Measurements from ENCODE around the gene KRTAP29-1.

KRTAP29-1 gene

DNA sequence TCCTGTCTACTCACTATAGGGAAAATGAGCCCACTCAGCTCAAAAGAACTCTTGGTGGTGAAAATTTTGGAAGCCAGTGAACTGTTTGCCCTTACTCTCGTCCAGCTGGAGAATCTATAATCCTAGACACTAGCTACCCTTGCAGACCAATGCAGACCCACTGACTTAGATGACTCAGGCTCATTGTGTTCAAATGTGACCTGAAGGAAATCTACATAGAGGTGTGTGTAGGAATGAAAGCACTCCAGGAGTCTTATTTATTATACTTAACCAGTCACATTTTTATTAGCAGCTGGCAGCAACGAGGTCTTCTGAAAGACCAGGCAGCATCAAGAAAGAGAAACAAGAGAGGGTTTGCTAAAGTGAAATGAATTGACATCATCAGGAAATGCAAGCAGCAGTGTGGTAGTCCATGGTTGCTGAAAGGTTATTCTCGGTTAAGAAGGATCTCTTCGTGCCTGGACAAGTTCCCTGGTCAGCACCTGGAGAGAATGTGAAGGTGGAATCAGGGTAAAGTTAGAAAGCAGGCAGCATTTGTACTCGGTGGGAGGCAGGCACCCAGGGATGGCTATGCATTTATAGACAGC lies 1.4 kb downstream of the KRTAP29-1 start:
- ATAC-seq, result no peak
- no peak for TF ChIP-seq ZNF70 (CRISPR knock-in tag; IDR thresholded peaks at IDR 0.05)
- TF ChIP-seq, protein P1, sequence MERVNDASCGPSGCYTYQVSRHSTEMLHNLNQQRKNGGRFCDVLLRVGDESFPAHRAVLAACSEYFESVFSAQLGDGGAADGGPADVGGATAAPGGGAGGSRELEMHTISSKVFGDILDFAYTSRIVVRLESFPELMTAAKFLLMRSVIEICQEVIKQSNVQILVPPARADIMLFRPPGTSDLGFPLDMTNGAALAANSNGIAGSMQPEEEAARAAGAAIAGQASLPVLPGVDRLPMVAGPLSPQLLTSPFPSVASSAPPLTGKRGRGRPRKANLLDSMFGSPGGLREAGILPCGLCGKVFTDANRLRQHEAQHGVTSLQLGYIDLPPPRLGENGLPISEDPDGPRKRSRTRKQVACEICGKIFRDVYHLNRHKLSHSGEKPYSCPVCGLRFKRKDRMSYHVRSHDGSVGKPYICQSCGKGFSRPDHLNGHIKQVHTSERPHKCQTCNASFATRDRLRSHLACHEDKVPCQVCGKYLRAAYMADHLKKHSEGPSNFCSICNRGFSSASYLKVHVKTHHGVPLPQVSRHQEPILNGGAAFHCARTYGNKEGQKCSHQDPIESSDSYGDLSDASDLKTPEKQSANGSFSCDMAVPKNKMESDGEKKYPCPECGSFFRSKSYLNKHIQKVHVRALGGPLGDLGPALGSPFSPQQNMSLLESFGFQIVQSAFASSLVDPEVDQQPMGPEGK (CRISPR knock-in tag; IDR thresholded peaks at IDR 0.05; ENCODE audit: borderline replicate concordance), result no peak
- no peak for TF ChIP-seq ZFP30 (CRISPR knock-in tag; IDR thresholded peaks at IDR 0.05)
- no peak for TF ChIP-seq SNAI2 (CRISPR knock-in tag; IDR thresholded peaks at IDR 0.05)
- no peak for TF ChIP-seq RARB (CRISPR knock-in tag; IDR thresholded peaks at IDR 0.05)
- no peak for TF ChIP-seq ZNF565 (CRISPR knock-in tag; conservative IDR thresholded peaks at IDR 0.05; ENCODE audit: low read depth)
- TF ChIP-seq PPARA (CRISPR knock-in tag; IDR thresholded peaks at IDR 0.05; ENCODE audit: borderline replicate concordance), result no peak
- TF ChIP-seq, protein P2, sequence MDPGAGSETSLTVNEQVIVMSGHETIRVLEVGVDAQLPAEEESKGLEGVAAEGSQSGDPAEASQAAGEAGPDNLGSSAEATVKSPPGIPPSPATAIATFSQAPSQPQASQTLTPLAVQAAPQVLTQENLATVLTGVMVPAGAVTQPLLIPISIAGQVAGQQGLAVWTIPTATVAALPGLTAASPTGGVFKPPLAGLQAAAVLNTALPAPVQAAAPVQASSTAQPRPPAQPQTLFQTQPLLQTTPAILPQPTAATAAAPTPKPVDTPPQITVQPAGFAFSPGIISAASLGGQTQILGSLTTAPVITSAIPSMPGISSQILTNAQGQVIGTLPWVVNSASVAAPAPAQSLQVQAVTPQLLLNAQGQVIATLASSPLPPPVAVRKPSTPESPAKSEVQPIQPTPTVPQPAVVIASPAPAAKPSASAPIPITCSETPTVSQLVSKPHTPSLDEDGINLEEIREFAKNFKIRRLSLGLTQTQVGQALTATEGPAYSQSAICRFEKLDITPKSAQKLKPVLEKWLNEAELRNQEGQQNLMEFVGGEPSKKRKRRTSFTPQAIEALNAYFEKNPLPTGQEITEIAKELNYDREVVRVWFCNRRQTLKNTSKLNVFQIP (CRISPR knock-in tag; IDR thresholded peaks at IDR 0.05; ENCODE audit: borderline replicate concordance, low read depth), result no peak
- TF ChIP-seq, protein P3, sequence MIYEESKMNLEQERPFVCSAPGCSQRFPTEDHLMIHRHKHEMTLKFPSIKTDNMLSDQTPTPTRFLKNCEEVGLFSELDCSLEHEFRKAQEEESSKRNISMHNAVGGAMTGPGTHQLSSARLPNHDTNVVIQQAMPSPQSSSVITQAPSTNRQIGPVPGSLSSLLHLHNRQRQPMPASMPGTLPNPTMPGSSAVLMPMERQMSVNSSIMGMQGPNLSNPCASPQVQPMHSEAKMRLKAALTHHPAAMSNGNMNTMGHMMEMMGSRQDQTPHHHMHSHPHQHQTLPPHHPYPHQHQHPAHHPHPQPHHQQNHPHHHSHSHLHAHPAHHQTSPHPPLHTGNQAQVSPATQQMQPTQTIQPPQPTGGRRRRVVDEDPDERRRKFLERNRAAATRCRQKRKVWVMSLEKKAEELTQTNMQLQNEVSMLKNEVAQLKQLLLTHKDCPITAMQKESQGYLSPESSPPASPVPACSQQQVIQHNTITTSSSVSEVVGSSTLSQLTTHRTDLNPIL (CRISPR knock-in tag; IDR thresholded peaks at IDR 0.05; ENCODE audit: low read depth), result no peak
- no peak for TF ChIP-seq ZNF8 (CRISPR knock-in tag; IDR thresholded peaks at IDR 0.05)

DNA sequence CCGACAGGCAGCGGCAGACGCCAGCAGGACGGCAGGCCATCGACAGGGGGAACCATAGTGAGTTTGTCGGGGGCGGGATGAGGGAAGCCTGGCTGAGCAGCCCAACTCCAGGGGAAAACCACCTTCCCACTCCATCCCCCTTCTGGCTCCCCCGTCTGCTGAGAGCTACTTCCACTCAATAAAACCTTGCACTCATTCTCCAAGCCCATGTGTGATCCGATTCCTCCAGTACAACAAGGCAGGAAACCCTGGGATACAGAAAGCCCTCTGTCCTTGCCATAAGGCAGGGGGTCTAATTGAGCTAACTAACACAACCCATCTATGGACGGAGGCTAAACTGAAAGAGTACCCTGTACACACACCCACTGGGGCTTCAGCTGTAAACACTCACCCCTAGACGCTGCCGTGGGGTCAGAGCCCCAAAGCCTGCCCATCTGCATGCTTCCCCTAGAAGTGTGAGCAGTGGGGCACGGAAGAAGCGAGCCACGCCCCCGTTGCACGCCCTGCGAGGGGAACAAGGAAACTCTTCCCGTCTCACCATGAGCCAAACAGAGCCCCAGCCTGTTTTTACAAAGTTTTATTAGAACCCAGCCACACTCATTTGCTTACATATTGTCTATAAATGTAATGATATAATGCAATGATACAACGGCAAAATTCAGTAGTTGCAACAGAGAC lies 4.1 kb downstream of the KRTAP29-1 start:
- TF ChIP-seq, protein P4, sequence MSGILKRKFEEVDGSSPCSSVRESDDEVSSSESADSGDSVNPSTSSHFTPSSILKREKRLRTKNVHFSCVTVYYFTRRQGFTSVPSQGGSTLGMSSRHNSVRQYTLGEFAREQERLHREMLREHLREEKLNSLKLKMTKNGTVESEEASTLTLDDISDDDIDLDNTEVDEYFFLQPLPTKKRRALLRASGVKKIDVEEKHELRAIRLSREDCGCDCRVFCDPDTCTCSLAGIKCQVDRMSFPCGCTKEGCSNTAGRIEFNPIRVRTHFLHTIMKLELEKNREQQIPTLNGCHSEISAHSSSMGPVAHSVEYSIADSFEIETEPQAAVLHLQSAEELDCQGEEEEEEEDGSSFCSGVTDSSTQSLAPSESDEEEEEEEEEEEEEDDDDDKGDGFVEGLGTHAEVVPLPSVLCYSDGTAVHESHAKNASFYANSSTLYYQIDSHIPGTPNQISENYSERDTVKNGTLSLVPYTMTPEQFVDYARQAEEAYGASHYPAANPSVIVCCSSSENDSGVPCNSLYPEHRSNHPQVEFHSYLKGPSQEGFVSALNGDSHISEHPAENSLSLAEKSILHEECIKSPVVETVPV (CRISPR knock-in tag; IDR thresholded peaks at IDR 0.05), result no peak
- TF ChIP-seq ZFP30 (CRISPR knock-in tag; IDR thresholded peaks at IDR 0.05), result no peak
- TF ChIP-seq GLIS3 (CRISPR knock-in tag; IDR thresholded peaks at IDR 0.05), result no peak
- TF ChIP-seq, protein P5, sequence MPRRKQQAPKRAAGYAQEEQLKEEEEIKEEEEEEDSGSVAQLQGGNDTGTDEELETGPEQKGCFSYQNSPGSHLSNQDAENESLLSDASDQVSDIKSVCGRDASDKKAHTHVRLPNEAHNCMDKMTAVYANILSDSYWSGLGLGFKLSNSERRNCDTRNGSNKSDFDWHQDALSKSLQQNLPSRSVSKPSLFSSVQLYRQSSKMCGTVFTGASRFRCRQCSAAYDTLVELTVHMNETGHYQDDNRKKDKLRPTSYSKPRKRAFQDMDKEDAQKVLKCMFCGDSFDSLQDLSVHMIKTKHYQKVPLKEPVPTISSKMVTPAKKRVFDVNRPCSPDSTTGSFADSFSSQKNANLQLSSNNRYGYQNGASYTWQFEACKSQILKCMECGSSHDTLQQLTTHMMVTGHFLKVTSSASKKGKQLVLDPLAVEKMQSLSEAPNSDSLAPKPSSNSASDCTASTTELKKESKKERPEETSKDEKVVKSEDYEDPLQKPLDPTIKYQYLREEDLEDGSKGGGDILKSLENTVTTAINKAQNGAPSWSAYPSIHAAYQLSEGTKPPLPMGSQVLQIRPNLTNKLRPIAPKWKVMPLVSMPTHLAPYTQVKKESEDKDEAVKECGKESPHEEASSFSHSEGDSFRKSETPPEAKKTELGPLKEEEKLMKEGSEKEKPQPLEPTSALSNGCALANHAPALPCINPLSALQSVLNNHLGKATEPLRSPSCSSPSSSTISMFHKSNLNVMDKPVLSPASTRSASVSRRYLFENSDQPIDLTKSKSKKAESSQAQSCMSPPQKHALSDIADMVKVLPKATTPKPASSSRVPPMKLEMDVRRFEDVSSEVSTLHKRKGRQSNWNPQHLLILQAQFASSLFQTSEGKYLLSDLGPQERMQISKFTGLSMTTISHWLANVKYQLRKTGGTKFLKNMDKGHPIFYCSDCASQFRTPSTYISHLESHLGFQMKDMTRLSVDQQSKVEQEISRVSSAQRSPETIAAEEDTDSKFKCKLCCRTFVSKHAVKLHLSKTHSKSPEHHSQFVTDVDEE (CRISPR knock-in tag; IDR thresholded peaks at IDR 0.05), result no peak
- TF ChIP-seq OSR1 (CRISPR knock-in tag; IDR thresholded peaks at IDR 0.05), result no peak
- no peak for TF ChIP-seq RARB (CRISPR knock-in tag; IDR thresholded peaks at IDR 0.05)
- no peak for TF ChIP-seq BACH2 (CRISPR knock-in tag; IDR thresholded peaks at IDR 0.05; ENCODE audit: borderline replicate concordance)
- TF ChIP-seq TCF4 (CRISPR knock-in tag; IDR thresholded peaks at IDR 0.05; ENCODE audit: borderline replicate concordance), result no peak
- TF ChIP-seq ZNF8 (CRISPR knock-in tag; IDR thresholded peaks at IDR 0.05), result no peak
- no peak for TF ChIP-seq CSDC2 (CRISPR knock-in tag; IDR thresholded peaks at IDR 0.05)
- TF ChIP-seq, protein P2 (CRISPR knock-in tag; IDR thresholded peaks at IDR 0.05; ENCODE audit: borderline replicate concordance, low read depth), result no peak
- no peak for ATAC-seq

DNA sequence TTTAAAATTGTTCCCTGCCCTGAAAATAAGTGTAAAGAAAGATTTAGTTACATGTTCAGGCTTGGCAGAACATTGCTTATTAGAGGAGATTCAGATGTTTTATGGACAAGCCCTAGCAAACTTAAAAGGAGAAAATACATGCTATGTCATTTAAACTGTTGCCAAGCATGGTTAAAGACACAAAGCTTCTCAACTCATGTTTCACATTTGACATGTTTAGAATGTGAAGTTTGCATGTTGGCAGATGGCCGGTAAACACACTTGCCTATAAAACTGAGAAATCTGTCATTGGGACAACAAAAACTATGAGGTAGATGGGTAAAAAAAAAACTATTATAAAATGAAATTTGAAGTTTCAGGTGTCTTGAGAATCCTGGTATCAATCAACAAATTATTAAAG lies 5.8 kb downstream of the KRTAP29-1 start:
- no peak for ATAC-seq
- TF ChIP-seq PPARA (CRISPR knock-in tag; IDR thresholded peaks at IDR 0.05; ENCODE audit: borderline replicate concordance), result no peak
- TF ChIP-seq ZFP3 (CRISPR knock-in tag; IDR thresholded peaks at IDR 0.05), result no peak
- TF ChIP-seq, protein P3 (CRISPR knock-in tag; IDR thresholded peaks at IDR 0.05; ENCODE audit: low read depth), result no peak
- TF ChIP-seq, protein P4 (CRISPR knock-in tag; IDR thresholded peaks at IDR 0.05), result no peak
- TF ChIP-seq TOX (CRISPR knock-in tag; IDR thresholded peaks at IDR 0.05; ENCODE audit: borderline replicate concordance), result no peak
- no peak for TF ChIP-seq OSR1 (CRISPR knock-in tag; IDR thresholded peaks at IDR 0.05)
- no peak for TF ChIP-seq ZNF70 (CRISPR knock-in tag; IDR thresholded peaks at IDR 0.05)
- TF ChIP-seq TCF4 (CRISPR knock-in tag; IDR thresholded peaks at IDR 0.05; ENCODE audit: borderline replicate concordance), result no peak
- TF ChIP-seq, protein P1 (CRISPR knock-in tag; IDR thresholded peaks at IDR 0.05; ENCODE audit: borderline replicate concordance), result no peak
